Mucosa of gallbladder (tissue), 1 donor: ENCODE measurements around the gene IPCEF1. TPM values are rescaled to one million over a fixed set of nuclear protein-coding genes. Genes with fewer than 3 reads are reported as not detected.
"Not testable (repeated sequence)": the region's sequence is repeated elsewhere in the genome, so short reads cannot be mapped to it uniquely, and the experiment has no call there.

Source experiments
- DNase-seq: peaks from one replicate; pipeline ENCODE4 v3.0.0-alpha.2; 2020; ENCODE audit warnings: low spot score
- total RNA-seq: library from RNA; stranded (reverse); gene quantifications from one replicate; pipeline ENCODE4 v1.2.1, GENCODE V29; 2021
- donor health status: DM: no; HTN: no; CAD: no.

IPCEF1 gene
- total RNA-seq, 1 donor from 2014 or later = 3.3 TPM

- DNase-seq = no peak
These were observed 133.3 kb downstream of the IPCEF1 start for GRCh38 chr6:154223296-154223695.

GRCh38 chr6:154222716-154223115 is 133.9 kb downstream of the IPCEF1 start:
- DNase-seq = no peak

GRCh38 chr6:154219250-154219649 is 137.4 kb downstream of the IPCEF1 start:
- no peak for DNase-seq

GRCh38 chr6:154218787-154219186 is 137.8 kb downstream of the IPCEF1 start:
- no peak for DNase-seq

GRCh38 chr6:154218301-154218700 is 138.3 kb downstream of the IPCEF1 start:
- DNase-seq = no peak

- no peak for DNase-seq
These were observed 142.8 kb downstream of the IPCEF1 start for GRCh38 chr6:154213782-154214181.

GRCh38 chr6:154210678-154211077 is 145.9 kb downstream of the IPCEF1 start:
- DNase-seq = no peak

- no peak for DNase-seq
These were observed 147.0 kb downstream of the IPCEF1 start for GRCh38 chr6:154209555-154209954.

- DNase-seq = no peak
These were observed 149.6 kb downstream of the IPCEF1 start for GRCh38 chr6:154206996-154207395.

- no peak for DNase-seq
These were observed 150.5 kb downstream of the IPCEF1 start for GRCh38 chr6:154206141-154206540.

GRCh38 chr6:154202958-154203357 is 153.6 kb downstream of the IPCEF1 start:
- DNase-seq = no peak

GRCh38 chr6:154202339-154202738 is 154.3 kb downstream of the IPCEF1 start:
- DNase-seq = no peak

GRCh38 chr6:154201688-154202087 is 154.9 kb downstream of the IPCEF1 start:
- not testable (repeated sequence) for DNase-seq

GRCh38 chr6:154197196-154197860 is 159.3 kb downstream of the IPCEF1 start:
- DNase-seq = no peak

- no peak for DNase-seq
These were observed 160.2 kb downstream of the IPCEF1 start for GRCh38 chr6:154196333-154196885.

- DNase-seq = no peak
These were observed 168.9 kb downstream of the IPCEF1 start for GRCh38 chr6:154187714-154188113.

GRCh38 chr6:154187203-154187602 is 169.4 kb downstream of the IPCEF1 start:
- DNase-seq = no peak

GRCh38 chr6:154179434-154179833 is 177.2 kb downstream of the IPCEF1 start:
- DNase-seq = no peak

- DNase-seq = not testable (repeated sequence)
These were observed 184.2 kb downstream of the IPCEF1 start for GRCh38 chr6:154172393-154172792.

GRCh38 chr6:154170106-154170505 is 186.5 kb downstream of the IPCEF1 start:
- no peak for DNase-seq

- no peak for DNase-seq
These were observed 187.3 kb downstream of the IPCEF1 start for GRCh38 chr6:154169193-154169847.

- DNase-seq = no peak
These were observed 189.5 kb downstream of the IPCEF1 start for GRCh38 chr6:154167126-154167525.

- DNase-seq = no peak
These were observed 190.5 kb downstream of the IPCEF1 start for GRCh38 chr6:154166140-154166539.
